ENCODE results near the gene DLG3.
A peak's percentile ranks its signal among the peaks of the same experiment; 100 is the strongest.
"Not testable (repeated sequence)": the region's sequence is repeated elsewhere in the genome, so short reads cannot be mapped to it uniquely, and the experiment has no call there.

Gene DLG3

DNA sequence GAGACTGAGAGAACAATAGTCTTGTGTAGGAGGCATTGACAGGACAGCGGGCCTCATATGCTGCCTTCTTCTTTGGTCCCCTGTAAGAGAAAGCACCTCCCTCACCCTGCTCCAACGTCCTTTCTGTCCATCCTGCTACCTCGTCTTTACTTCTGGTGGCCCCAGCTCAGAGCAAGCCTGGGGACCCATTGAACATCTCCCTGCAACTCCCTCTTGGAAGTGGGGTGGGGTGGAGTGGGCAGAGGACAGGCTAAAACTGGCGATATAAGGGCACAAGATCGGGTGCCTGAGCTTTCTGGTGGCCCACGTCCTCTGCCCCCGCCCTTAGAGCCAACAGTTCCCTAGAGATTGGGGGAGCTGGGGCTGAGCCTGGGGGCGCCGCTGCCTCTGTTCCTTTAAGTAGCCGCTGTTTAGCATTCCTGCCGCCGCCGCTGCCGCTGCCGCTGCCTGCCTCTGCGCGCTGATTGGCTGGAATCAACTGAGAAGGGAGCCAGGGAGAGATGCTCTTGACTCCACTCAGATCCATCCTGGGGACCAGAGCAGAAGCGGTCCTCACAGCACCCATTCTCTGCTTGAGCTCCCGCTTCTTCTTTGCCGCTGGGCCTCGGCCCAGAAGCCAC is at the start of gene DLG3:
DLG3 (plus strand) TSS at position 510 of the 620 bp plus-strand sequence. CDS start 367 bp downstream, outside the sequence.
- no peak for DNase-seq

DNA sequence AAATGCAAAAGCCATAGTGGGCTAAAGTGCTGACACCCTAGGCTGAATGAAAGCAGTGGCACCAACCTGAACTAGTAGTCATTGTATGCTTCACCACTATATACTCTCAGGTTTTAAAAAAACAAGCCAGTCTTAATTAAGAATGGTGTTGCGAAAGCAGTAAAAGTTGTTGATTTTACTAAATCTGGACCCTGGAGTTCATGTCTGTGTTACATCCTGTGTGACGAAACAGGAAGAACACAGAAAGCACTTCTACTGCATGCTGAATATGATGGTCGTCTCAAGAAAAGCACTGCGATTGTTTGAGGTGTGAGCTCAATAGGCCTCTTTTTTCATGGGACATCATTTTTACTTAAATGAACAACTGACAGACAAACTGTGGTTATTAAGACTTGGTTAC is 45.7 kb upstream of the DLG3 start:
- no peak for DNase-seq

DNA sequence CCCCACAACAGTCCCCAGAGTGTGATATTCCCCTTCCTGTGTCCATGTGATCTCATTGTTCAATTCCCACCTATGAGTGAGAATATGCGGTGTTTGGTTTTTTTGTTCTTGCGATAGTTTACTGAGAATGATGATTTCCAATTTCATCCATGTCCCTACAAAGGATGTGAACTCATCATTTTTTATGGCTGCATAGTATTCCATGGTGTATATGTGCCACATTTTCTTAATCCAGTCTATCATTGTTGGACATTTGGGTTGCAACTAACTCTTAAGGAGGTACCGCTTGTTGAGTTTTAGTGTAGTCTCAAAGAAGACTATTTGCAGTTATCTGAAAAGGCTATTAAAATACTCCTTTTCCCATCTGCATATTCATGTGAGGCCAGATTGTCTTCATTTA is 44.5 kb upstream of the DLG3 start:
- not testable (repeated sequence) for DNase-seq

DNA sequence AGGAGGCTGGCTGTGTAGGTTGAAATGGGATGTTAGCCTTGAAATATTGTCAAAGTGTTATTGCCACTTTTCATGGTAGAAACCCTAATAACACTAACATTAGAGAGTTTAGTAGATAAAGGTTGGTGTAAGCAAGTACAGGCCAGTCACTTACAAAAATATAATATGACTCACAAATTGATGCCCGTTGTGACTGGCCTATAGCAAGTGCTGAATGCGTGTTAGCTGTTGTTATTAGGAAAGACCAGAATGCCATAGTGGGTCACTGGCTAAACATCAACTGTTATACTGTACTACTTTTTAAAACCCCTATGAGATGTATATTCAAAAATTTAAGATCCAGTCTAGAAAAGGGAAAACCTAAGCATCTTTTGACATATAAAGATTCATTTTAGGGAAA is 41.9 kb upstream of the DLG3 start:
- DNase-seq: no peak

DNA sequence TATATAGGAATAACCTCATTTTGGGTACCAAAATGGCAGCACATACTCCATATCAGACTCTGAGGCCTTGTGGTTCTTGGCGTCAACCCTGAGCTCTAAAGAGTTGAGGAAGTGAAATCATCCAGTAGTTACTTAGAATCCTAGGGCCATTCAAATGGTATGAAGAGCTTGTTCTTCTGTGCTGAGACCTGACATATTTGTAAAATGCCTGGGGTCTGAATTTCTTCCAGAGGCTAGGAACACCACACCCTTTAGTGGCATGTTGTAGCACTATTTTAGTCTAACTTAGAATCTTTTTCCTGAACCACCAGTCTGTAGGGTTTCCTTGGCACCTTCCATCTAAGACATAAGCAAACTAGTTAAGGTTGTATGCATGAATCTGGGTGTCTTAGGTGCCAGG is 39.6 kb upstream of the DLG3 start:
- DNase-seq: no peak

DNA sequence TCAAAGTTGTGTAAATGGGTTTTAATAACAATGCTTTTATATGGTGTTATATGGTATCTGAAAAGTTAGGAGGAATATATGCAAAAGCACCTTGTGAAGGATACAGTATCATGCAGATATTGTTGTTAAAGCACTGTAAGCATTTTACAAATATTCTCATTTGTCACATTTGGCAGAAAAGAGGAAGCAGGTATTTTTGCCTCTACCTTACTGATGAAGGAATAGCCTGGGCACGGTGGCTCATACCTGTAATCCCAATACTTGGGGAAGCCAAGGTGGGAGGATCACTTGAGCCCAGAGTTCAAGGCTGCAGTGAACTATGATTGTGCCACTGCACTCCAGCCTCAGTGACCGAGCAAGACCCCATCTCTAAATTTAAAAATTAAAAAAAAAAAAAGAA is 33.7 kb upstream of the DLG3 start:
- no peak for DNase-seq

DNA sequence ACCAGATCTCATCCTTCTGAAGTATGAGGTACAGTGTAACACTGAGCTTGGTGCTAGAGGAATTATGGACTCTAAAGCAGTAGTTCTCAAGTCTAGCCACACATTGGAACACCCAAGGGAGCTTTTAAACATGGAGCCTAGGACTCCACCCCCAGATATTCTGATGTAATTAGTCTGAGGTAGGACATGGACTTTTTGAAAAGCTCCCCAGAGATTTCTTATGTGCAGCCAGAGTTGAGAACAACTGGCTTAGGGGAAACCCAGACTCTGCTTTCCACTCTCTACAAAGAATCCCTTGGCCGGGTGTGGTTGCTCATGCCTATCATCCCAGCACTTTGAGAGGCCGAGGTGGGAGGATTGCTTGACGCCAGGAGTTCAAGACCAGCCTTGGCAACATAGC is 33.2 kb upstream of the DLG3 start:
- DNase-seq: no peak

DNA sequence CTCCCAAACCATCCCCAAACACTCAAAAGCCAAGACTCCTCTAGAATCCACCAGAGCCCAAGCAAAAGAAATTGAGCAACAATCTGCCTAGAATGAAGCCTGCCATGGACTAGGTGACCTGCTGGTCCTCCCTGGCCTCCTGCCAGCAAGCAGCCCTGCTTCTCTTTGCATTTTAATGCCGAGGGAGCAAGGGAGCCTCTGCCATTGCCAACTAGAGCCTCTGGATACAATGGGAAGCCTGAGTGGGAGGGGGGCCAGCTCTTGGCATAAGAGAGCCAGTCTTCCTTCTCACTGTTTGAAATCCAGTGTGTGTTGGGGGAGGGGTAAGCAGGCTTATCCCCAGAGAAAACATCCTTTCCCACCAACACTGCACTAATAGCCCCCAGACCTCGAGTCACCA is 23.0 kb upstream of the DLG3 start:
- DNase-seq: no peak

DNA sequence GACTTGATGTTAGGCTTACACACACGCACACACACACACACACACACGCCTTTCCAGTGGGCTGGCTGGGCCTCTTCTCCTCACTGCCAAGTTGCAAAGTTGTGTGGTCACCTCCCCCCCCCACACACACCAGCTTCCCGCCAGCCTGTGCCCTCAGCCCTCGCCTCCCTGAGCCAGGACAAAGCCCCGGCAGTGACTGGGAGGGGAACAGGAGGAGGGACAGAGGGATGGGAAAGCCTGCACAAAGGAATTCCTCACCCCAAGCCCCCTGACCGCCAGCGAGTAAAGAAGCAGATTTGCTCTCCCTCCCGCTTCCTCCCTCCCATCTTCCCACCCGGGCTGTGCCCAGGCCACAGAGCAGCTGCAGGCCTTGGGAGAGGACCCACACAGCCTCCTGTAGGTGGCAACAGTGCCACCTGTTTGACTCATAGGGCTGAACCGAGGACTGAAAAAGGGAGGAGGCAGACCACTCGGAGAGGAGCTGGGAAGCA is 21.7 kb upstream of the DLG3 start, which contains the start of gene GDPD2:
GDPD2 (plus strand) TSS at position 464 of the 491 bp plus-strand sequence. CDS start 1,671 bp downstream, outside the sequence.
- DNase-seq: peak; percentile 37

DNA sequence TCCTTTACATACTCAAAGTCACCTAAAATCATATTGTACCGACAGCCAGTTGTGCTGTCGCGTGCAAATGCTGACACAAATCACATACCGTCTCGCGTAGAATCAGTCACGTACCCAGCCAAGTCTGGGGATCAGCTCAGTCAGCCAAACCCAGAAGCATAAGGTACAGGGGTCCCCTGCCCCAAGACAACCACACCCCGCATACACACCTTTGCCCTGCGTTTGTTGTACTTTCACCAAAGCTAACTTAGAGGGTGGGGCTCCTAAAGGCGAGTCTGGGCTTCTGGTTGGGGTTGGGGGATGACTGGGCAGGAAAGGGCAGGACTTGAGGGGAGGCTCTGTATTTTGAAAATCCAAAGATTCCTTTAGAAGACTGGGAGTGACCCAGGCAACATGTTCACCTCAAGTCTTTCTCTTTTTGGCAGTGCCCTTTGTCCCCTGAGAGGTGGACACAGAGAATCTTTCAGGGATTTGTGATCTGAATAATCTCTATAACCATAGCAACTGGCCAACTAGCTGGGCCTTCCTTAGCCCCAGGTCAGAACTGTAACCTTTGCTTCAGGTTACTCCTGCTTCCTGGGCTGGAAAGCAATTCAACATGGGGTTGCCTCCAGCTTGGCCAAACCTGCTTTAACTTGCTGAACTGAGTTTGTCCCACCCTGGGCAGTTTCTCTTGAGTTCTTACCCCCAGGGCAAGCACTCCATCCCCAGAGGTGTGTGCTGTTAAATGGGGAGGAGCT is 20.5 kb upstream of the DLG3 start:
- DNase-seq: no peak

DNA sequence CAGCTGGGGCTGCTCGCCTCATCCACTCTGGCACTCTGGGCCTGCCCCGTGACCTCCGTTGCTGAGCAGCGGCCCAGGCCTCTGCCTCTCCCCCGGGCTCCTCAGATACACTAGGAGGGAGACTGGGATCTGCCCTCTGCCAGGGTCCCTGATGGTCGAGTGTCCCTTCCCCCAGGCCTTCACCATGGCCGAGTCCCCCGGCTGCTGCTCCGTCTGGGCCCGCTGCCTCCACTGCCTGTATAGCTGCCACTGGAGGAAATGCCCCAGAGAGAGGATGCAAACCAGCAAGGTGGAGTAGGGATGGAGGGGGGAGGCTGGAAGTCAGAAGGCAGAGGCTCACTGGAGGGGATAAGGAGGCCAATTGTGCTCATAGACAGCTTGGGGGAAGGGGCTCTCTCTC is 19.8 kb upstream of the DLG3 start:
- DNase-seq: no peak

DNA sequence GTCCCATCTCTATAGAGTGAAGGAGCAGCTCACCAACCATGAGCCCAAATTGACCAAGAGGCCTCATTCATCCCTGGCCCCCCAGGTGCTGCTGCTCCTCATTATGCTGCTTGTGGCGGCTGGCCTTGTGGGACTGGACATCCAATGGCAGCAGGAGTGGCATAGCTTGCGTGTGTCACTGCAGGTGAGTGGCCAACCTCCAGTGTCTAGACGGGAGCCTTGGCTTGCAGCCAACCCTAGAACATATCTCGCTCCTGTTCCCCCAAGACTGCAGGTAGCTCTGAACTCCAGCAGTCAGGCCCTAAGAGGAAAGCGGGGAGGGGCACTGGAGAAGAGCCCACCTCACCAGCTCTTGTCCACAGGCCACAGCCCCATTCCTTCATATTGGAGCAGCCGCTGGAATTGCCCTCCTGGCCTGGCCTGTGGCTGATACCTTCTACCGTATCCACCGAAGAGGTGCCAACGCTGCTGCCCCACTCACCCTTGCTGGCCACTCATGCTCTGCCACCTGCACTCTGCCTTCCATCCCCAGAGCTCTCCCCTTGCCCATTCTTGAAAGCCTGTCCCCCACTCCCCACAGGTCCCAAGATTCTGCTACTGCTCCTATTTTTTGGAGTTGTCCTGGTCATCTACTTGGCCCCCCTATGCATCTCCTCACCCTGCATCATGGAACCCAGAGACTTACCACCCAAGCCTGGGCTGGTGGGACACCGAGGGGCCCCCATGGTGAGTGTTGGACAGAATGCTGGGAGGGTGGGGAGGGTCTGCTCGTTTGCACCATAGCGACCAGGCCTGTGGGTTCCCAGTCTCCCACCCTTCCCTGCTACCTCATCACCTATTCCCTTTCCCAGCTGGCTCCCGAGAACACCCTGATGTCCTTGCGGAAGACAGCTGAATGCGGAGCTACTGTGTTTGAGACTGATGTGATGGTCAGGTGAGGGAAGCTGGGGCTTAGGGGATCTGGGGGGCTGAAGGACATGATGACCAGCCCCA is 18.1 kb upstream of the DLG3 start:
- no peak for DNase-seq

DNA sequence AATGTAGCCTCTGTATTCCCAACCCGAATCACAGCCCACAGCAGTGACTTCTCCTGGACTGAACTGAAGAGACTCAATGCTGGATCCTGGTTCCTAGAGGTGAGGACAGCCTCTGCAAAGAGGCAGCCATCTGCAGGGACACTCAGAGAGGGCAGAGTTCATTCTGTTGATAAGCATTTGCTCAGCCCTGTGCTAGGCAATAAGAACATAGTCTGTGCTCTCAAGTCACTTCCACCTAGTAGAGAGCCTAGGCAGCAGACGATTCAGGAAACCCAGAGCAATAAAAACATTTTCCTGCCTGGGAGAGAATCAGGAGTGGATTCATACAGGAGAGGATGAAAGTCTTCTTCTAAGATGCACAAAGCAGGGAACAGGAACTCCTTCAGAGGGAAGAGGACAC is 17.3 kb upstream of the DLG3 start:
- DNase-seq: no peak

DNA sequence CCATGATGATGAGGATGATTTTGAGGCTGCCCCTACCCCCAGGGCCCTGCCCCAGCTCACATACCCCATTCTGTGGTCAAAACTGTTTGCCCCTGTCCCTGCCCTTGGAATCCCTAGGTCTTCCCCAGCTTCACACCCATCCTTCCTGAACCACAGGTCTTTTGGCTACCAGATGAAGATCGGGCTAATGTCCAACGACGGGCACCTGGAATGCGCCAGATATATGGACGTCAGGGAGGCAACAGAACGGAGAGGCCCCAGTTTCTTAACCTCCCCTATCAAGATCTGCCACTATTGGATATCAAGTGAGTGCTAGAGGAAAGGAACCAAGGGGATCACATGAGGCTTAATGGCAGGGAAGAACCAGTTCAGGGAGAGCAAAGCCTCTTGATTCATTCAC is 14.9 kb upstream of the DLG3 start:
- no peak for DNase-seq

DNA sequence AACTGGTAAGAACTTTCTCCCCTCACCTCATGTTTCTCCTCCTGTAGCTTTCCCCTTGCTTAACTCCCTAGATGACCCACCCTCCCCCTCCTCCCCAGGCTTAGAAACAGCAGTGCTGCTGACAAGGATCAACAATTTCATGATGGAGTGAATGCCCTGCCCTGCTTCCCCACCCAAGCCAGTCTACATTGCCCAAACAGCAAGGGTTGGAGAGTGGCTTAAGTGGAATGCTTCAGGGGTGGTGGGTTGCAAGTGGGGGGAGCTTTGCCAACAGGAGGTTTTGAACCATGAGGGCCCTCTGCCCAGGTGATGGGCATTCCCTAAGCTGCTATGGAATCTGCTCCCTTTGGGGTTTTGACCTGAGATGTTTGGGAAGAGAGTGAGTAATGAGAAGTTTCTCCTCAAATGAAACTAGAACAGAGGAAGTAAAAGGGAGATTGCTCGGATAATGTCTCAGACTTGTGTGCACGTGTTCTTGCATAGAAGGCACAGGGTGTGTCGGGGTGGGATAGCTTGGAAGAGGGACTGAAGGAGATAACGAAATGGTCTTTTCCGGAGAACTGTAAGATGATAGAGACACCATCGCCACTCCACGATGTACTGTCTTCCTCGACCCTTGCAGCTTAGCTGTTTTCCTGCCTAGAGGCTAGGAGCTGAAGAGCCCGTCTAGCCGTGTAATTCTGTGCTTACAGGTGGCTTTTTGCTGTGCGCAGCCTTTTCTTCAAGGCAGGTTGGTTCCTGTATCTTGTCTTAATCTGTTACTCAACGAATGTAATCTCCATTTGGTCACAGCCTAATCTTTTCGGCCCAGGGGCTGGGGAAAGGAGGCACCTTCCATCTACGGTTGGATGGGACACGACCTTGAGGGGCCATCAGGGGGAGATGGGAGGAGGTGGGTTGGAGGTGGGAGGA is 11.4 kb upstream of the DLG3 start:
- no peak for DNase-seq

DNA sequence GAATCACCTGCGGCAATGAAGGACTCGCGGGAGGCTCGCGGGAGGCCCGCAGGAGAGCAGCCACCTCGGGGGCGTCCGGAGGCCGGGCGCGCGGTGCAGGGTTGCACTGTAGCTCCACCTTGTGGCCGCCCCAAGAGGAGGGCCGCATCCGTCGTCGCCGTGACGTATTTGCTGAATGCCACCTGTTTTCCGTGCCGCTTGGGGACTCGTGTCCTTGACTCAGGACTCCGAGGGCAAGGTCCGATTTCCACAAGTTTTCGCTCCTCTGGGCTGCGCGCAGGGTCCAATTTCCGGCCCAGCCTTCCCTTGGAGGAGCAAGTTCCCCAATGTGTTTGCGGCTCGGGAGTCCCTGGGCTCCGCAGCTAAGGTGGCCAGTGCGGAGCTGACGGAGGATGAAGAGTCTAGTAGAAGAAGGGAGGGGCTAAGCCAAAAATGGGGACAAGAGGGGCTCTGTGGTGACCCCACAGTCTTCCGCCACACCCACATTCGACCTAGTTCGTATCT is 10.7 kb upstream of the DLG3 start:
- peak; percentile 64 for DNase-seq

DNA sequence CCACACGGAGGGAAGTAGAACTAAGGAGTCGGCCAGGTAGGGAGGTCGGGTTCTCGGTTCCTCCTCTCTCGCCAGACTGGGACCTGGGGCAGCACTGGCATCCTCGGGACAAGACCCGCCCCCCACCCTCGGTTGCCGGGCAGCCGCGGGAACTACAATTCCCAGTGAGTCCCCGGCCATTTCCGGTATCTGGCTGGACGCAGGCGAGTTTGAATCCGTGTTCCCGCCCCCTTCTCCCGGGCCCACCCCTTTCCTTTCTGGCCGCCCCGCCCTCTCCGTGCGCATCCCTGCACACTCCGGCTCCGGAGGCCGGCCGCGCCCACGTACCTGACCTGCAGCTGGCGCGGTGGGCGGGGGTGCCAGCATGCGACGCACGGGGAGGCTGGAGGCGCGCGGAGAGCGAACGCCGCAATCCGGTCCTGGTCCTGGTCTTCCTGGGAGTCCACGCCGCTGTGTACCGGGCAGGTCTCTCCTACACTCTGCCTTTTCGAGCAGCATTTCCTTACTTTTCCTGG is 10.2 kb upstream of the DLG3 start:
- DNase-seq: peak; percentile 89

DNA sequence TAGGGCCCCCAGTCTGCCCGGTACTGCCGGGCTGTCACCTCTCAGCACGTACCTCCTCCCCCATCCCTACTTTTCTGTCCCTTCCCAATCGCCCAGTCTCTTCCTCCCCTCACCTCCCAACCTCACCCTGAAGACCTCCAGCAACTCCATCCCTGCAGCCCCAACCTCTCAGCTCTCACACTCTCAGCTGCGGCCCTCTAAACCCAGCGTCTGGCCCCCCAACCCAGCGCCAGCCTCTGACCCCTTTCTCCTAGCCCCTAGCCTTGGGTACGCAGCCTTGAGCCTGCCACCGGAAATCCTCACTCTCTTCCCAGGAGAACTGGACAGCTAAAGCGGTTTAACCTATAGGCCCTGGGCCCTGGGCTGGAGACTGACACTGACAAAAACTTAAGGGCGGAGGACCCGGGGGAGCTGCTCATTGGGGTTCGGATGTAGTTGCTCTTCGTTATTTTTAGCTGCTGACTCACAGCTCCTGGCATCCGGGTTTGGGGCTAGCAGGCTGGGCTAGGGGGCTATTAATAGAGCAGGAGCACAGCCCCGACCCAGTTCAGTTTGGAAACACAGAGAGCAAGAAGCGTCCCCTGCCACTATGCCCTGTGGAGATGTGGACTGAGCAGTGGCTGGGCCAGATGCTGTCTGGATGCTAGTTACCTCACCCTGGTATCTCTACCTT is 9.6 kb upstream of the DLG3 start:
- DNase-seq: peak; percentile 37

DNA sequence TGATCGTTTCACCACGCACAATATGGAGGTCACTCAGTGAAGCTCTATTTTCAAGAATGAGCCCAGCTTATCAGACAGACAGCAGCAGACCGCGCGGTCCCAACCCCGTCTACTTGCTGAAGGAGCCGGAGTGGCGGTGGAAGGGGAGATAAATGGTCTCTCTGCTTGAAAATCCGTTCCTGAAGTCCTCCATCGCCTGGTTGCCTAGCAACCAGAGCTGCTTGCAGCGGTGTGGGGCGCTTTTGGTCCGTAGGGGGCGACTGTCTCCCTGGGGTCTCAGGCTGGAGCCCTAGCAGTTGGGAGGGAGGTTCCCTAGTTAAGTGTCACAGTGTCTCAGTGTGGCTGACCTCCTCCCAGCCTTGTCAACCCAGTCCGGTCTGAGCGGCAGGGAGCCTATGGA is 8.3 kb upstream of the DLG3 start:
- DNase-seq: no peak

DNA sequence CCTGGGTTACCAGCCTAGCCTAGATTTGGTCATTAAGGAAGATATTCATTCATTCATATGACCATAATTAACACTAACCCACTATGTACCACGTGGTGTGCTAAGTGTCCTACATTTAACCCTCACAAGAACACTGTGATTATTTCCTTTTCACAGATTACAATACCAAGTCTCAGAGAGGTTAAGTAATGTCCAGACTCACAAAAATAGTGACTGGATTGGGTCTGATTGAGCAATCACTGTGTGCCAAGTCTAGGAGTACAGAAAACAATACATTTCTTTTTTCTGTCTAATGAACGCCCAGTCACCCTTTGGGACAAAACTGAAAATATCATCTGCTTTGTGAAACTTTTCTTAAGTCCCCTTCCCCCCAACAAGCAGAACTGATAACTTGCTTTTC is 7.6 kb upstream of the DLG3 start:
- no peak for DNase-seq
